WERI-Rb-1 (cell line): ENCODE data around the gene CAB39L.

Source experiments
- DNase-seq: peaks from one replicate; pipeline ENCODE4 v3.0.0-alpha.2; 2020
- H3K27ac ChIP-seq: fragments of 250-450 bp; sonication (Bioruptor Pico); 2 replicates; pipeline ENCODE4 v1.5.1; 2020; ENCODE audit warnings: mild to moderate bottlenecking, moderate library complexity
- H3K27me3 ChIP-seq: fragments of 250-450 bp; sonication (Bioruptor Pico); 2 replicates; pipeline ENCODE4 v1.5.1; 2021; ENCODE audit warnings: mild to moderate bottlenecking, low read depth, moderate library complexity; ENCODE audit not compliant: insufficient read depth, severe bottlenecking
- H3K36me3 ChIP-seq: fragments of 250-450 bp; sonication (Bioruptor Pico); 2 replicates; pipeline ENCODE4 v1.5.1; 2020; ENCODE audit warnings: mild to moderate bottlenecking, moderate library complexity
- H3K4me3 ChIP-seq: 2 replicates; pipeline ENCODE4 v1.5.1; 2011; ENCODE audit warnings: low read depth, mild to moderate bottlenecking, control low read depth, low read length
- H3K9me3 ChIP-seq: fragments of 250-450 bp; sonication (Bioruptor Pico); 2 replicates; pipeline ENCODE4 v1.5.1; 2021; ENCODE audit warnings: mild to moderate bottlenecking, moderate library complexity; ENCODE audit not compliant: severe bottlenecking
- CTCF ChIP-seq: IDR thresholded peaks from 2 replicates; pipeline ENCODE4 v1.5.1; 2011; ENCODE audit warnings: low read depth, mild to moderate bottlenecking, control low read depth, inconsistent platforms, low read length

The CAB39L gene

GRCh38 chr13:49303533-49304252, 140.2 kb downstream of the CAB39L start:
- H3K9me3 ChIP-seq = no peaks in the 10 kb centered on the region
- DNase-seq = no peak
- no peak overlapping the region for H3K4me3 ChIP-seq
- no peaks in the 10 kb centered on the region for H3K36me3 ChIP-seq
- no peaks in the 10 kb centered on the region for H3K27me3 ChIP-seq
- no peak overlapping the region for H3K27ac ChIP-seq
- TF ChIP-seq CTCF = no peak

- Histone ChIP-seq H3K4me3 (no peak overlapping the region), H3K27ac (no peak overlapping the region), H3K27me3 (no peaks in the 10 kb centered on the region), H3K9me3 (no peaks in the 10 kb centered on the region), H3K36me3 (no peaks in the 10 kb centered on the region)
- no peak for DNase-seq
- TF ChIP-seq CTCF = no peak
Observed at GRCh38 chr13:49302817-49303216, 141.0 kb downstream of the CAB39L start.

GRCh38 chr13:49302222-49302621, 141.6 kb downstream of the CAB39L start:
- H3K27me3 ChIP-seq = no peaks in the 10 kb centered on the region
- H3K36me3 ChIP-seq = no peaks in the 10 kb centered on the region
- no peak overlapping the region for H3K4me3 ChIP-seq
- no peak for DNase-seq
- H3K9me3 ChIP-seq = no peaks in the 10 kb centered on the region
- H3K27ac ChIP-seq = no peak overlapping the region
- no peak for TF ChIP-seq CTCF

GRCh38 chr13:49300739-49301589, 142.9 kb downstream of the CAB39L start:
- no peak overlapping the region for H3K4me3 ChIP-seq

GRCh38 chr13:49300276-49300675, 143.6 kb downstream of the CAB39L start:
- no peak for TF ChIP-seq CTCF
- Histone ChIP-seq H3K4me3 (no peak overlapping the region), H3K27ac (no peak overlapping the region), H3K9me3 (no peaks in the 10 kb centered on the region), H3K36me3 (no peaks in the 10 kb centered on the region), H3K27me3 (no peaks in the 10 kb centered on the region)
- DNase-seq = no peak

More at GRCh38 chr13:49300739-49301589, 142.9 kb downstream of the CAB39L start:
- Histone ChIP-seq H3K9me3 (no peaks in the 10 kb centered on the region), H3K36me3 (no peaks in the 10 kb centered on the region), H3K27me3 (no peaks in the 10 kb centered on the region), H3K27ac (no peak overlapping the region)
- peak; percentile 60 for TF ChIP-seq CTCF
- peak; percentile 29 for DNase-seq
